DMS114 treated with DMSO at 0.1 percent for 48 hours (cell line): ENCODE results near the gene DCTN3.
"Not testable (repeated sequence)": the region's sequence is repeated elsewhere in the genome, so short reads cannot be mapped to it uniquely, and the experiment has no call there.

Source experiments
- DNase-seq: peaks from one replicate; lab custom pipeline; 2025; ENCODE audit not compliant: unreplicated experiment; lab: John Stamatoyannopoulos, UW

DCTN3 gene

DNA sequence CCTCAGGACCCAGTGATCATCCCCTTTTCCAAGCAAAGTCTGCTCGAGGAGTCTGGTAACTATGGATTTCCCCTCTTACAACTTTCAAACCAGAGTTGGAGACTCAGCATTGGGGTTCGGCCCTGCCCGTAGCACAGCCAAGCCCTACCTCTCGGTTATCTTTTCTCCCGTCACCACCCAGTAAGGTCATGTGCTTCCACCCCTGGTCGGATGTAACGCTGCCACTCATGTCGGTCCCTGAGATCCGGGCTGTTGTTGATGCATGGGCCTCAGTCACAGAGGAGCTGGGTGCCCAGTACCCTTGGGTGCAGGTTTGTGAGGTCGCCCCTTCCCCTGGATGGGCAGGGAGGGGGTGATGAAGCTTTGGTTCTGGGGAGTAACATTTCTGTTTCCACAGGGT lies 27.4 kb upstream of the DCTN3 start:
- DNase-seq: no peak

DNA sequence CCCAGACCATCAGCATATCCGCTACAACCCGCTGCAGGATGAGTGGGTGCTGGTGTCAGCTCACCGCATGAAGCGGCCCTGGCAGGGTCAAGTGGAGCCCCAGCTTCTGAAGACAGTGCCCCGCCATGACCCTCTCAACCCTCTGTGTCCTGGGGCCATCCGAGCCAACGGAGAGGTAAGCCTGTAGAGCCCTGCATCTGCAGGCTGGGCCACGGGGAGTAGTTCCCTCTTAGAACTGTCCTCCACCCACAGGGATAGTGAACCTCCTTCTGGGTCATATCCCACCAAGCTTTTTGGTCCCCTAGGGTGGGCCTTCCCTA lies 26.7 kb upstream of the DCTN3 start:
- no peak for DNase-seq

DNA sequence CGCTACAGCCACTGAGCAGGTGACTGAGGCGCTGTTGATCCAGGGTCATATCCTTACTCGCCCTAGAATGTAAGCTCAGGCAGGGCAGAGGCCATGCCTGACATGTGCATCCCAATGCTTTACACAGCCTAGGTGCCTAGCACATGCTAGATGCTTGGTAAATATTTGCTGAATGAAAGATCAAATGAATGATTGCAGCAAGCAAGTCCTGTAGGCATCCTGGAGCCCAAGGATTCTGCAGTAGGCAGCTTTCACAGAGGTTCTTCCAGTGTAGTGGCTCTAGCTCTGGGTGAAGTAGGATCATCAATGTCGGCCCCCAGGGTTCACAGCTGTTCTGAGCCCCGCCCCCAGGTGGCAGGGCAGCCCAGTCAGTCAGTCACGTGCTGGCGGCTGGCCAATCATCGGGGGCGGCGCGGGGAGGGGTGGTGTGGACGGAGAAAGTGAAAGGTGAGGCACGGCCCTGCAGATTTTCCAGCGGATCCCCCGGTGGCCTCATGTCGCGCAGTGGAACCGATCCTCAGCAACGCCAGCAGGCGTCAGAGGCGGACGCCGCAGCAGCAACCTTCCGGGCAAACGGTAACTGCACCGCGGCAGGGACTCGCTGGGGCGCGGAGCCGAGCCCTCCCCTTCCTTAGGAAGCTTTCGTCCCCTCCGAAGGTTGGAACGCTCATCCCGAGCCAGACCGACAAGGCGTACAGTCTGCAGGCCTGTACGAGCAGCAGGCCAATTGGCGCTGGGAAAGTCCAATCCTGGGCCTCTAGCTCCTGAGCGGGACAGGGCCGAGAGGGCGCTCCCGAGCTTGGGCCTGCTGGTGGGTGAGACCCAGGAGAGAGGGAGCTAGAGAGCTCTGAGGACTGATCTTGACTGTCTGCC lies 26.2 kb upstream of the DCTN3 start, which contains the start of gene GALT:
TSS of gene GALT (plus strand) at position 465 of the 873 bp plus-strand sequence. CDS start at position 495, 30 bp downstream.
- peak; percentile 66 for DNase-seq

DNA sequence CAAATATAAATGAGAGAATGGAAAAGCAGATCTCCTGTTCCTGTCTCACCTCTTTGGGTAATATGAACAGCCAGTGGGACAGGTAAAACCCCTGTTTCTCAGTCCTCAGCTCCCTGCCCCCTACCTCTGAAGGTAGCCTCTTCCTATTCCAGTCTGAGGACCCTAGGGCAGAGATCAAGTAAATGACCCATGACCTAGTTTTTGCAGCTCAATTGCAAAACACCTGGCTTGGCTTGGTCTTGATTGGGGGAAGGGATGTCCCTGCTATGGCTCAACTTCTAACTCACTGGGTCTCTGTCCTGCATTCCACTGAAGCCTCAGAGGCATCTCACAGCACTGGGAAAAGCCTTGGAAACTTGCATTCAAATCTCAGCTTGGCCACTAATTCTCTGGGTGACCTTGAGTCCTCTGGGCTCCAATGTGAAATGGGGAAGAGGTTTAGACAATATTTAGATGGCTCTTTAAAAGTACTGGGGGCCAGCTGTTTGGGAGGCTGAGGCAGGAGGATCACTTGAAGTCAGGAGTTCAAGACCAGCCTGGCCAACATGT lies 24.5 kb upstream of the DCTN3 start:
- DNase-seq: no peak

DNA sequence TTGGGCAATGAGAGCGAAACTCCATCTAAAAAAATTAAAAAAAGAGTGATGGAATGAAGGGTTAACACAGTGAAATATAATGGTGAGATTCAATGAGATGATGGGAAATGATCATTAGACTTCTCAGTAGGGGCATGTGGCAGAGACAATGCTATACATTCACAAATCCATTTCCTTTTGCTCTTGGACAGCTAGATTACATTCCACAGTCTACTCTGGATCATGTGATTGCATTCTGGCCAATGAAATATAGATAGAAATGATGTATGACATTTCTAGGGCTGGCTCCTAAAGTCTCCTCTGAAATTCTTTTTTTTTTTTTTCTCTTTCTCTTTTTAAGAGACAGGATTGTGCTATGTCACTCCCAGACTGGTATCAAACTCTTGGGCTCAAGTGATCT lies 22.4 kb upstream of the DCTN3 start:
- no peak for DNase-seq

DNA sequence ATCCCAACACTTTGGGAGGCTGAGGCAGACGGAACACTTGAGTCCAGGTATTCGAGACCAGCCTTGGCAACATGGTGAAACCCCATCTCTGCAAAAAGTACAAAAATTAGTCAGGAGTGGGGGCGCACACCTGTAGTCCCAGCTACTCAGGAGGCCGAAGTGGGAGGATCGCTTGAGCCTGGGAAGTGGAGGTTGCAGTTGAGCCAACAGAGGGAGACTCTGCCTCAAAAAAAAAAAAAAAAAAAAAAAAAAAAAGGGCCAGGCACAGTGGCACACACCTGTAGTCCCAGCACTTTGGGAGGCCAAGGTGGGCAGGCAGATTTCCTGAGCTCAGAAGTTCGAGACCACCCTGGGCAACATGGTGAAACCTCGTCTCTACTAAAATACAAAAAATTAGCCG lies 19.0 kb upstream of the DCTN3 start:
- not testable (repeated sequence) for DNase-seq

DNA sequence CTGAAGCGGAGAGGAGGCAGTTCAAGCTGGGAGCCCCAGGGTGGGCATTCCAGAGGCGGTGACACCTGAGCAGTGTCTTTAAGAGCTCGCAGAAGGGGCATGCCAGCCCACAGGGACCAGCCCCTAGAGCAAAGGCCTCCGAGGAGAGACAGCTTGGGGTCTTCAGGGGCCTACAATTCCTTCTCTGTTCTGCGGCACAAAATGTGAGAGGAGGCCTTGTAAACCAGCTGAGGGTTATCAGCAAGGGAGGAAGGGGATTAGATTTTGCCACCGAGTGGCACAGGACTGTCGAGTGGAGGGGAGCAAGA lies 17.8 kb upstream of the DCTN3 start:
- no peak for DNase-seq

DNA sequence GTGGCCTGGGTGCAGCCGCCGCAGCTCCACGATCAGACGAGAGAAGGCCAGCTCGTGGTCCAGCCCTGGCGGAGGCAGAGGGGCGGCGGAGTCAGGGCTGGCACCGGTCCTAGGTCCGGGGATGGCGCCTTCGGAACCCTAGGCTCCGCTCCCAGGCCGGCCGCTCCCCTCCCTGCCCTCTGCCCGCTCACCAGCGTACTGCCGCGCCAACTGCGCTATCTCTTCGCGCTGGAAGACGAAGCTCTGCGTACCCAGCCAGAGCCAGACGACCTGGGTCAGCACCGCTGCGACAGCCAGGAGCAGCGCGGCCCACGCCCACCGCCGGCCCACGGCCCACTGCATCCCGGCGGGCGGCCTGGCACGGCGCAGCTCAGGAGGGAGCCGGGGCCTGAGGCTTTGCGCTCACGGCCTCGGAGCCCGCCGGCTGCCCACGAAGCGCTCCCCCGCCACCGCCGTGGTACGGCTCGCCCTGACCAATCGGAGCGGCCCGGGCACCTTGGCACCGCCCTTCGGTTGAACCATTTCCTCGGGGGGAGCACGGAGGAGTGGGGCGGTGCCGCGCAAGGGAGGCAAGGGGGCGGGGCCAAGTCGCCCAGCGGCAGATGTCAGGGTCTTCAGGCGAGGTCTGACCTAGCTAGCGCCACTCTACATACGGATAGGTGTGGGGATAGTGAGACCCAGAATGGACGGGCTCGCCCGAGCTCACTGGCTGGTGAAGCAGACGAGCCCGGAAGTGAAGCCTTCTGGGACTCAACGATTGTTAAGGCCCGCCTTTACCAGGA lies 17.3 kb upstream of the DCTN3 start, which contains the start of gene SIGMAR1:
TSS of gene SIGMAR1 (minus strand) at position 432 of the 782 bp plus-strand sequence. CDS start at position 342, 90 bp downstream.
- peak; percentile 55 for DNase-seq

DNA sequence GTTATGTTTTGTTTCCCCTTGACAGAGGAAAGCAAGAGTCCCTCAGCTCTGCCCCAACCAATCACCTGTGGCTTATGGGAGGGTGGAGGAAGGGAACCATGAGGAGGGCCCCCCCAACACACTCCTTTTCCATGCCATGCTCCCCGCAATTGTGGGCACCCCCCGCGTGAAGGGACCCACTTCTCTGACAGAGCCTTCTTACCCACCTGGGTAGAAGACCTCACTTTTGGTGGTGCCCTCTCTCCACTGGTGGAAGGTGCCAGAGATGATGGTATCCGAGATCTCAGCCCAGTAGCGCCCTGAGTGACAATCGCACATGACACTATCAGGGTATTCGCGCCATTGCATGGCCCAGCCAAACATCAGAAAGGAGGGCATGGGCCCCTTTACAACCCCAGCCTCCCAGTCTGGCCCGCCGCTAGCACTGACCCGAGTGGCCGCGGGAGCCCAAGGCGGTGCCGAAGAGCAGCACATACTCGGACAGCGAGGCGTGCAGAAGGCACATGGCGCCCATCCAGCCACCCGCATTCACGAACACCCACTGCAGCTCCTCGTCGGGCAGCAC lies 16.6 kb upstream of the DCTN3 start:
- DNase-seq: no peak

DNA sequence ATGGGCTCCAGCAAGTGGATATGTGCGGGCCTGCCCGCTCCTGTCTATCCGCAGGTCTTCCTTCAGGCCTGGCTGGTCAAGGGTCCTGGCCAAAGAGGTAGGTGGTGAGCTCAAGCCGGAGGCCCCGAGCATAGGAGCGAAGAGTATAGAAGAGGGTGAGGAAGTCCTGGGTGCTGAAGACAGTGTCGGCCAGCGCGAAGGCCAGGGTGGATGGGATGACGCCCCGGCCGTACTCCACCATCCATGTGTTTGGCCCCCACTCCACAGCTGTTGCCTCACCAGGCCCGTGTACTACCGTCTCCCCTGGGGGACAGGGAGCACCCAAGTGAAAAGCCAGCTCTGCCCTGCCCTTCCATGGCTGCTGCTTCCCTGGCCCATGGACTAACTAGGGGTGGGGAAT lies 15.3 kb upstream of the DCTN3 start:
- no peak for DNase-seq

DNA sequence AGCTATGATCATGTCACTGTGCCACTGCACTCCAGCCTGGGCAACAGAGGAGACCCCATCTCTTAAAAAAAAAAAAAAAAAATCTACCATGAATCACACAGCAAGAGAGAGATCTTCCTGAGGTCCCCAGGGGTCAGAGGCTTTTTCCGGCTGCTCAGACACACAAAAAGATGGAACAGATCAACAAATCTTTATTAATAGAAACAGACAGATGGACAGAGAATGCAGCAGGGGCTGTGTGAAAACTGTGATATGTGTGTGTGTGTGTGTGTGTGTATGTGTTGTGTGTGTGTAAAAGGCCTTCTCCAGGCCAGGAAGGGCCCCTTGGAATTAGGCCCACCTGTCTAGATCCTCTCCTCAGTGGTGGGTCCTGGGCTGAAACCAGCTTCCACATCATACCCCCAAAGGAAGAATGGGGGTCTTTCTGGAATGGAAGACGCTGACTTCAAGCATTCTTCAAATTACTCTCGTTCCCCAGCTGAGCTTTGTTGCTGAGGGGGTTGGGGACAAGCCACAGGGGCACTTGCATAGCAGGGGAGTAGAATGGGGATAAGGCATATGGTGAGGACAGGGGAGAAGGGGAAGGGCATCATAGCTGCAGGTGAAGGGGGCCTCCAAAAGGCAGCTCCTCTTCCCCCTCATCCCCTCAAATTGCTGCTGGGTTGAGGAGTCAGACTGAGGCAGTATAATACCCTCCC lies 14.4 kb upstream of the DCTN3 start:
- DNase-seq: no peak

DNA sequence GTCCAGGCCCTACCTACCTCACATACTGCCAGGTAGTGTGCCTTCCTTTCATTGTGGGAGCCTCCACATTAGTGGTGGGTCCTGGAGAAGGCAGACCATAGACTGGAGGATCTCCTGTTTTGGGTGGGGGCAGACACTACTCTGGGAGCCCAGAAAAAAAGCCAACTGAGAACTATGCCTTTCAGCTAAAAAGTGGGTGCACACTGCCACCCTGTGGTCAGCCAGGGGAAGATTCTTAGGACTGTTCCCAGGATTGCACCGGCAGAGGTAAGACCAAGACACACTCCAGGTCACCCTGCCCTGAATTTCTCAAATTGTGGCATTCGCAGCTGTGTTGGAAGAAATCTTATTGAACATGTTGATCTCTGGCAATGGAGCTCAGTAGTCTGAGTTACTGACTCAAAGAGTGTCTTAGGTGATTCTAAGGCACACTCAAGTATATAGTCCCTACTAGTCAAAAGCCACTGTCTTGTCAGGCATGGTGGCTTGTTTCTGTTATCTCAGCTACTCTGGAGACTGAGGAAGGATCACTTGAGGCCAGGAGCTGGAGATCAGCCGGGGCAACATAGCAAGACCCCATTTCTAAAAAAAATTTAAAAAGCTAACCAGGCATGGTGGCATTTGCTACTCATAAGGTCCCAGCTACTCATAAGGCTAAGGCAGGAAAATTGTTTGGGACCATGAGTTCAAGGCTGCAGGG lies 13.7 kb upstream of the DCTN3 start:
- peak; percentile 58 for DNase-seq

DNA sequence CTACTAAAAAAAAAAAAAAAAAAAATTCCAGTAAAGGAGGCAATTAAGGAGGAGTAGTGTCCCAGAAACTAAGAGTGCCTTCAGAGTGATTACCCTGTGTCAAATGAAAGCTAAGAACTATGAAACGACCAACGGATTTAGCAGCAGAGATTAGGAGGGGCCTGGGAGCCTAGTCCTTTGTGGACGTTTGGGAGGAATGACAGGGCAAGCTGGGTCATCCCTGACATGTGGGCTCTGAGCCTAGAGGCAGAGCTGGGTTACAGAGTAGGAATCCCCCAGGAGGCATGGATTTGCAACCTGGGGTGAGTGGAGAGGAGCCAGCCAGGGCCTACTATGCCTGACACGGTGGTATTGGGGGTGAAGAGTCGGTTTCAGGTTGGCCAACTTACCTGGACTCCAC lies 12.9 kb upstream of the DCTN3 start:
- DNase-seq: no peak

DNA sequence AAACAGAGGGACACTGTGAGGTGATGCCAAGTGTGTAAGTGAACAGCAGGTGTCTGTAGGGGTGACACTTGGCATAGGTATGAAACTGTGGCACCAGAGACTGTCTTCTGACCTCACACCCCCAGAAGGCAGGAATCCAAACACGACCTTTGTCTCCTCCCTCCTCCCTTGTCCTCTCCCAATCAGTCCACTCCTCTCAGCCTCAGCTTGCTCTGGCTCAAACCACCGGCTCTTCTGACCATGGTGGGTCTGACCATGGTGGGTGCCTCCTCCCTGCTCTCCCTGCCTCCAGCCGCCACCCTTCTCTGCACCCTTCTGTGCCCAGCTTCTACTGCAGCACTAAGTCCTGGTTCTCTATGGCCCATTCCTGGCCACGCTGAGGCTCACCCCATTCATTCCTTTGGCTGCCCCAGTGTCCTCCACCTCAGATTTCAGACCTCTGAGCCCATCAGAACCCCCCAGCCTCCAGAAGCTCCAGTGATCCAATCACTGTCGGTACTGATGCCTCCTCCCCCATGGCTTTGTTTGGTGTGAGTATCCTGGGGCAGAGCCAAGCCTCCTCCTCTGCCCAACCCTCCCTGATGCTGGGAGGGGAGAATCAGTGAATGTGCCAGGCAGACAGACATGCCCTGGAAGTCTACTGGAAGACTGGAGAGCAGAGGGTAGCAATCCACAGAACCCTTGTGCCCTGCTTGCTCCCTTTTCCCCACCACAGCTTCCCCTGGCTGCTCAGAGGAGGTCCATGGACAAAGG lies 10.3 kb upstream of the DCTN3 start:
- DNase-seq: no peak

DNA sequence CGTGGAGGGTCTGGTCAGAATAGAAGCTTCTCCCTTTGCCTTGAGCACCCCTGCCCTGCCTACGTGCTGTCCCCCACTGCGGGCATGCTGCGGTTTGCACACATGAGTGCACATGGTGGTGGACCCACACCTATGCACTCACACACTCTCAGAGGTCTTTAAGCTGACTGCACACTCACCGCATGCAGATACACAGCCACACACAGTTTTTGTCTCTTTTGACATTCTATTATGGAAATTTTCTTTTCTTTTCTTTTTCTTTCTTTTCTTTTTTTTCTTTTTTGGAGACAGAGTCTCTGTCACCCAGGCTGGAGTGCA lies 9.2 kb upstream of the DCTN3 start:
- no peak for DNase-seq

DNA sequence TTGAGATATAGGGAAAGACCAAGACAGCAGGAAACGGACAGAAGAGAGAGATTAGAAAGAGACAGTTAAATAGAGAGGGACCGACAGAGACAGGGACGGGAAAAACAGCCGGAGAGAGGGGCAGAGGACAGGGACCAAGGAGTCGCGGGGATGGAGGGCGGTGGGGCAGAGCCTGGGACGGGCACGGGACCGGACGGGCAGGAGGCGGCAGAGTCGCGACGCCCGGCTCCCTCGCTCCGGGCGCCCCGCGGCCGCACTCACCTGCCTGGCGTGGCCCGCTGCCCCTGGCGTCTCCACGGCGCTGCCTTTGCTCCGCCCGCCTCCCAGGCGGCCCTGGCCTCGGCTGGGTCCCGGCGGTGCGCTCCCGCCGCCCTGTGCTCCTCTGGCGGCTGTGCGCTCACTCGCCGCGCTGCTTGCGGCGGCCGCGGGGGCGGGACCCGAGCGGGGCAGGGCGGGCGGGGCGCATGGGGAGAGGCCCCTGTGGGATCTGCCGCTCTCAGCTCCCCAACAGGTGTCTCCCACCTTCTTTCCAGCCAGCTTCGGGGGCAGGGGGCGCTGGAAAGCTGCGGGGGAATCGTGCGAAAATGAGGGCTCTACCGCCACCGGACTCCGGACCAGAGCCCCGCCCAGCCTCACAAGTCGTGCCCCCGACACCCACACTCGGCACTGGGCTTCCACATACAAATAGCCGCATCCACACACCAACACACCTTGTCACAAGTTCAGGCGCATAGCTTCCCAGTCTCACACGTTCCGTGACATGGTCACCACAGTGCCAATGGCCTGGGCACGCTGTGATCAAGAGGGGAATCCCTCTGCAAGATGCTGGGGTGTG lies 8.6 kb upstream of the DCTN3 start, which contains the start of gene ARID3C:
TSS of gene ARID3C (minus strand) at position 411 of the 835 bp plus-strand sequence. CDS start 1,052 bp downstream, outside the sequence.
- no peak for DNase-seq

DNA sequence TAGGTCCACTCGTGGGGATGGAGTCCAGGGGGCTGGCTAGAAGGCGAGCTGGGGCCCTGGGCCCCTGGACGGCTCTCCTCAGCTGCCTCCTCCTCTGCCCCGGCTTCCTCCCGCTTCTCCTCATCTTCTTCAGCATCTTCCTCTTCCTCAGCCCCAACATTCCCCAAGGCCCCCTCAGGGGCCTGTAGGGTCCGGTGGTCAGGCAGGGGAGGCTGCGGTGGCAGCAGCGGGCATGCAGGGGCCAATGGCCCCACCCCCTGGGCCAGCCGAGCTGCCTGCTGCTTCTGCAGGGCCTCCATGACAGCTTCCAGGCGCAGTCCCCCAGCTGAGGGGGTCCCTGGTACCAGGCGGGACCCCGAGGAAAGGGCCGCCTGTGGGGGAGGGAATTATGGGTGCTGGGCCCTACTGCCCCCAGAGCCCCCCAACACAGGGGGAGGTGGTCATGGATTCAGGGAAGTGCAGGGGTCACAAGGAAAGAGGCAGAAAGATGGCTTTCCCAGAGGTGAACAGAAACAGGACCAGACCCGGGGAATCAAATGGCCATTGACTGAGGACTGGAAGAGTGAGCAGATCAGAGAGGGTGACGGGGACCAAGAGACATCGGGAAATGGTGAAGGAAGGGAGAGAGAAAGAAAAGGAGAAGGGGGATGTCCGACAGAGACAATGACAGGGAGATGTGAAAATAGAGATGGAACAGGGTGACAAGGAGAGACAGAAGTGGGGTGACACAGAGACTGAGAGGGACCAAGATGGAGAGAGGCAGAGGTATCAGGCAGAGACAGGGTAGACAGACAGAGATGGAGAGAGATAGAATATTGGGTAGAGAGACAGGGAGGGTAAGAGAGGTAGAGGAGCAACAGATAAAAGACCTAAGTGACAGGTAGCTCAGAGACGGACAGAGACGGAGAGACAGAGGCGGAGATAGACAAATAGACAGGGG lies 7.7 kb upstream of the DCTN3 start:
- DNase-seq: no peak

DNA sequence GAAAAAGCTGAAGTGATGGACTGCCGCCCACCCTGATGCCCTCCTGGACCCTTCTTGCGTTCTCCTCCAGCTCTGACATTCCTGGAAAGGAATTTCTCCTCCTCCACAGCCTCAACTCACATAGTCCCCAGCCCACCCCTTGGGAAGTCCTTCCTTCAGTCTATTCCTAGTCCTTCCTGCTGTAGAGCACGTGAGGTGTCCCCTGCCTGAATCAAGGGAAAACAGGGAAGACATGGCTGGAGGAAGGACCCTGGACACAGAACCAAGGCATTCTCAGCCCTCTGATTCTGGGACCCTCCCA lies 4.8 kb upstream of the DCTN3 start:
- no peak for DNase-seq
